ENCODE measurements around the gene ESPNL.

Gene ESPNL

DNA sequence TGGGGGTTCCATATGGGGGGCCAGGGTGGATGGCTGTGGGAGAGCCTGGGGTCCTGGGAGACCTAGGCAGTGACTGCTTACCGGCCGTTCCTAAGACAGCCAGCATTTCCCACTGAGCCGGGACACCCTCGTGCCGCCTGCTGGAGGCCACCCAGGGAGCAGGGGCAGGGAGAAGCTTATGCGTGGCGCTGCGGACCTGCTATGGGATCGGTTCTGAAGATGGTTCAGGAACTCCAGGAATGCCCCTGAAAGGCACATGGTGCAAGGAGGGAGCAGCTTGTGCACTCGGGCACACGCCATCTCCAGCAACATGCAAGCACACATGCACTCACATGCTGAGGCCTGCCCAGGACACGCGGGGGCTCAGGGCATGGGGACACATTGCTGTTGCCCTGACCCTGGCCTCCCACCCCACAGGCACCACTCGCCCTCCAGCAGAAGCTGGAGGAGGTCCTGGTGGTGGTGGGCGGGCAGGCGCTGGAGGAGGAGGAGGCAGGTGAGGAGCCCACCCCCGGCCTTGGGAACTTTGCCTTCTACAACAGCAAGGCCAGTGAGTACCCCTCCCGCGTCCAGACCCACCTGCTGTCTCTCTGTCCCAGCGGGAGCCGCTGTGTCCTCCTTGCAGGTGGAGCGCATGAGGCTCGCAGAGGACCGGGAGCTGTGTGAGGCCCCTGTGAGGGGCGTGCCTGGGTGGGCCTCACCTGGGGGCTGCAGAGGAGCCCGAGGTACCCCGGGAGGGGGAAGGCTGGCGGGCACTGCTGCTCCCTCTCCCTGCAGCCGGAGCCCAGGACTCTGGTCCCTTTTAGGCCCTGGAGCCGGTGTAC lies 42.5 kb downstream of the ESPNL start:
- no peak for TF ChIP-seq EZH2 (IDR thresholded peaks at IDR 0.05; ENCODE audit: borderline replicate concordance, low read depth, low read length, severe bottlenecking)
- TF ChIP-seq, protein P1, sequence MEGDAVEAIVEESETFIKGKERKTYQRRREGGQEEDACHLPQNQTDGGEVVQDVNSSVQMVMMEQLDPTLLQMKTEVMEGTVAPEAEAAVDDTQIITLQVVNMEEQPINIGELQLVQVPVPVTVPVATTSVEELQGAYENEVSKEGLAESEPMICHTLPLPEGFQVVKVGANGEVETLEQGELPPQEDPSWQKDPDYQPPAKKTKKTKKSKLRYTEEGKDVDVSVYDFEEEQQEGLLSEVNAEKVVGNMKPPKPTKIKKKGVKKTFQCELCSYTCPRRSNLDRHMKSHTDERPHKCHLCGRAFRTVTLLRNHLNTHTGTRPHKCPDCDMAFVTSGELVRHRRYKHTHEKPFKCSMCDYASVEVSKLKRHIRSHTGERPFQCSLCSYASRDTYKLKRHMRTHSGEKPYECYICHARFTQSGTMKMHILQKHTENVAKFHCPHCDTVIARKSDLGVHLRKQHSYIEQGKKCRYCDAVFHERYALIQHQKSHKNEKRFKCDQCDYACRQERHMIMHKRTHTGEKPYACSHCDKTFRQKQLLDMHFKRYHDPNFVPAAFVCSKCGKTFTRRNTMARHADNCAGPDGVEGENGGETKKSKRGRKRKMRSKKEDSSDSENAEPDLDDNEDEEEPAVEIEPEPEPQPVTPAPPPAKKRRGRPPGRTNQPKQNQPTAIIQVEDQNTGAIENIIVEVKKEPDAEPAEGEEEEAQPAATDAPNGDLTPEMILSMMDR (IDR thresholded peaks at IDR 0.05; ENCODE audit: borderline replicate concordance, extremely low read depth, low read length, poor library complexity, severe bottlenecking) = no peak
- ATAC-seq (ENCODE audit: insufficient read depth, low read depth) (no peak), DNase-seq (no peak)
- no peak overlapping the region for H3K27ac ChIP-seq (ENCODE audit: low read length)
- H4K20me1 ChIP-seq (ENCODE audit: insufficient read depth, low read length) = no peaks in the 10 kb centered on the region; the same call in 1 of the 2 replicates
- H3K27me3 ChIP-seq (ENCODE audit: insufficient read depth, low read length, poor library complexity) = no peaks in the 10 kb centered on the region
- H3K9ac ChIP-seq (ENCODE audit: low read depth, low read length) = no peak overlapping the region
- H3K4me3 ChIP-seq (ENCODE audit: low read depth in 1 of 2, low read length in 2 of 2) = no peak overlapping the region
- H3K4me1 ChIP-seq (ENCODE audit: insufficient read depth, low read length) = no peaks in the 10 kb centered on the region
- no peak overlapping the region for H2AFZ ChIP-seq (ENCODE audit: low read depth, low read length)
- no peak overlapping the region for H3K4me2 ChIP-seq (ENCODE audit: insufficient read depth, low read length)
- H3K9me3 ChIP-seq (ENCODE audit: insufficient read depth, low read length, severe bottlenecking) = no peaks in the 10 kb centered on the region
- no peaks in the 10 kb centered on the region for H3K79me2 ChIP-seq (ENCODE audit: insufficient read depth, low read length)
- H3K36me3 ChIP-seq (ENCODE audit: insufficient read depth, low read length) = no peaks in the 10 kb centered on the region

DNA sequence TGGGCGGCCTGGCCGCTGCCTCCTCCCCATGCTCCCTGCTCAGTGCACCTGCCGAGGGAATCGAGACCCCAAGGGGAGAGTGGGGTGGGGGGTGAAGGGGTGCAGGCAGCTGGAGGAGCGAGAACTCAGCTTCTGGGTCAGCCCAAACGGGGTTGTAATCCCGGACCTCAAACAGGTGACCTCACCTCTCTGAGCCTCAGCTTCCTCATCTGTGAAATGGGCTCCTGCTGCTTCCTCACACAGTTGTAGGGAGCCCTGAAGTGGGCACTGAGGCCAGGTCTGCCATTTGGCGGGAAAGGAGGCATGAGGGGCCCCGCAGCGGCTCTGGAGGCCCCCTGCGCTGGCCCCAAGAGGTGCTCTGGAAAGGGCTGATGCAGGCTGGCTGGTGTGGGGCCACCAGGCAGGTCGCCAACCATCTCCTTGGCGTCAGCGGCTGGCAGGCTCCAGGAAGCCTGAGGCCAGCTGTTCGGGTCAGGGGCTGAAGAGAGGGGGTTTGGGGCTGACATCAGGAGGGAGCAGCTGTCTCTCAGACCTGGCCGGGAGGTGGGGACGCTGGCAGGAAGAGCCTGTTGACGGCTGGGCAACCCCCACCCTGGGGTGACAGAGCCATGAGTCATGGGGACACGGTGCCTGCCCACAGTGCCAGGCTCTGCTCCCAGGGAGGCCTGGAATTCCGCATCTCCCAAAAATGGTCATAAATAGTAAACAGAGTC lies 43.3 kb downstream of the ESPNL start:
- no peak overlapping the region for H3K4me2 ChIP-seq (ENCODE audit: insufficient read depth, low read length)
- no peaks in the 10 kb centered on the region for H3K9me3 ChIP-seq (ENCODE audit: insufficient read depth, low read length, severe bottlenecking)
- no peaks in the 10 kb centered on the region; the same call in 1 of the 2 replicates for H4K20me1 ChIP-seq (ENCODE audit: insufficient read depth, low read length)
- no peak overlapping the region for H3K27ac ChIP-seq (ENCODE audit: low read length)
- H3K4me1 ChIP-seq (ENCODE audit: insufficient read depth, low read length) = no peaks in the 10 kb centered on the region
- no peak for DNase-seq
- no peak for TF ChIP-seq EZH2 (IDR thresholded peaks at IDR 0.05; ENCODE audit: borderline replicate concordance, low read depth, low read length, severe bottlenecking)
- H3K36me3 ChIP-seq (ENCODE audit: insufficient read depth, low read length) = no peaks in the 10 kb centered on the region
- no peak overlapping the region for H3K9ac ChIP-seq (ENCODE audit: low read depth, low read length)
- H3K79me2 ChIP-seq (ENCODE audit: insufficient read depth, low read length) = no peaks in the 10 kb centered on the region
- no peak for ATAC-seq (ENCODE audit: insufficient read depth, low read depth)
- no peak overlapping the region for H3K4me3 ChIP-seq (ENCODE audit: low read depth in 1 of 2, low read length in 2 of 2)
- no peaks in the 10 kb centered on the region for H3K27me3 ChIP-seq (ENCODE audit: insufficient read depth, low read length, poor library complexity)
- H2AFZ ChIP-seq (ENCODE audit: low read depth, low read length) = no peak overlapping the region

DNA sequence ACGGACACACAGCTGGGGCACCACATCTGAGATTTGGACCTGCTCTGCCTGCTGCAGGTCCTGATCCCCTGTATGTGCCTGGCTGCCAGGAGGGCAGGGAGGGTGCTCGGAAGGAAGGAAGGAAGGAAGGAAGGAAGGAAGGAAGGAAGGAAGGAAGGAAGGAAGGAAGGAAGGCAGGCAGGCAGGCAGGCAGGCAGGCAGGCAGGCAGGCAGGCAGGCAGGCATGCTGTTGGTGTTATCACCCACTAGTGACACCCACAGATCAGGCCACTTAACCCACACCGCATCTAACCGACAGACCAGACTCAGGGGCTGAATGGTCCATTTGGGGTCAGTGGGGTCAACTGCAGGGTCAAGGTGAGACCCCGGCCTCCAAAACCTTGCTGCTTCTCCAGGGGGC lies 44.1 kb downstream of the ESPNL start:
- ATAC-seq (ENCODE audit: insufficient read depth, low read depth) (no peak), DNase-seq (no peak)
- Histone ChIP-seq H2AFZ (ENCODE audit: low read depth, low read length) (no peak overlapping the region), H4K20me1 (ENCODE audit: insufficient read depth, low read length) (no peaks in the 10 kb centered on the region; the same call in 1 of the 2 replicates), H3K9ac (ENCODE audit: low read depth, low read length) (no peak overlapping the region), H3K79me2 (ENCODE audit: insufficient read depth, low read length) (no peaks in the 10 kb centered on the region), H3K4me2 (ENCODE audit: insufficient read depth, low read length) (no peak overlapping the region), H3K4me1 (ENCODE audit: insufficient read depth, low read length) (no peaks in the 10 kb centered on the region), H3K27me3 (ENCODE audit: insufficient read depth, low read length, poor library complexity) (no peaks in the 10 kb centered on the region), H3K27ac (ENCODE audit: low read length) (no peak overlapping the region), H3K4me3 (ENCODE audit: low read depth in 1 of 2, low read length in 2 of 2) (no peak overlapping the region), H3K9me3 (ENCODE audit: insufficient read depth, low read length, severe bottlenecking) (no peaks in the 10 kb centered on the region), H3K36me3 (ENCODE audit: insufficient read depth, low read length) (no peaks in the 10 kb centered on the region)
- no peak for TF ChIP-seq EZH2 (IDR thresholded peaks at IDR 0.05; ENCODE audit: borderline replicate concordance, low read depth, low read length, severe bottlenecking)
- TF ChIP-seq, protein P1 (IDR thresholded peaks at IDR 0.05; ENCODE audit: borderline replicate concordance, extremely low read depth, low read length, poor library complexity, severe bottlenecking) = no peak

DNA sequence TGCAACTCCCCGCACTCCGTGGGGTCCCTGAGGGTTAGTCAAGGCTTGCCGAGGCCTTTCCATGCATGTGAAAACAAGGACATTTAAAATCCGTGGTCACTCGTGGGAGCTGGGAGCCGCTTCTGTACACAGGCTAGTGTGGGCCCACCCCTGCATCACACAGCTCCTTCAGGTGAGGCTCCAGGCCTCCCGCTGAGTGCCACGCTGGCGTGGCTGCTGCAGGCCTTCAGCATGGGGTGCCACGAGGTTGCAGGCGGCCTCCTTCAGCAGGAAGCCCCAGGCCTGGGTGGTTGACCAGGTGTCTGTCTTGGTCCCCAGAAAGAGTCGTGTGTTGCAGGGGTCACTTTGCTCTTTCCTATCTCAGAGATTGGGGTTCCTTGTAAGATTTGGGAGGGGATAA lies 44.9 kb downstream of the ESPNL start:
- Histone ChIP-seq H3K4me2 (ENCODE audit: insufficient read depth, low read length) (no peak overlapping the region), H3K9me3 (ENCODE audit: insufficient read depth, low read length, severe bottlenecking) (no peaks in the 10 kb centered on the region), H3K4me1 (ENCODE audit: insufficient read depth, low read length) (no peaks in the 10 kb centered on the region), H3K27ac (ENCODE audit: low read length) (no peak overlapping the region), H3K4me3 (ENCODE audit: low read depth in 1 of 2, low read length in 2 of 2) (no peak overlapping the region), H3K27me3 (ENCODE audit: insufficient read depth, low read length, poor library complexity) (no peaks in the 10 kb centered on the region), H3K36me3 (ENCODE audit: insufficient read depth, low read length) (no peaks in the 10 kb centered on the region), H2AFZ (ENCODE audit: low read depth, low read length) (no peak overlapping the region), H3K9ac (ENCODE audit: low read depth, low read length) (no peak overlapping the region), H4K20me1 (ENCODE audit: insufficient read depth, low read length) (no peaks in the 10 kb centered on the region; the same call in 1 of the 2 replicates), H3K79me2 (ENCODE audit: insufficient read depth, low read length) (no peaks in the 10 kb centered on the region)
- TF ChIP-seq EZH2 (IDR thresholded peaks at IDR 0.05; ENCODE audit: borderline replicate concordance, low read depth, low read length, severe bottlenecking) = no peak
- TF ChIP-seq, protein P1 (IDR thresholded peaks at IDR 0.05; ENCODE audit: borderline replicate concordance, extremely low read depth, low read length, poor library complexity, severe bottlenecking) = no peak
- ATAC-seq (ENCODE audit: insufficient read depth, low read depth) (no peak), DNase-seq (no peak)

Data from DND-41 (cell line).